ENCODE results near the gene TLE3.

Gene TLE3

GRCh38 chr15:70014331-70014730 is 83.4 kb downstream of the TLE3 start:
- H3K36me3 ChIP-seq (ENCODE audit: control insufficient read depth, insufficient read depth, low read length) = no peaks in the 10 kb centered on the region
- no peaks in the 10 kb centered on the region for H3K27me3 ChIP-seq (replicated peaks; ENCODE audit: control insufficient read depth, insufficient read depth, low read length)
- H3K4me3 ChIP-seq (replicated peaks; ENCODE audit: low read depth, low read length) = no peak overlapping the region
- TF ChIP-seq CTCF (IDR thresholded peaks at IDR 0.05; ENCODE audit: insufficient read depth, low read length, poor library complexity, severe bottlenecking) = no peak
- DNase-seq (ENCODE audit: extremely low read depth, insufficient read length) = no peak

- no peak for DNase-seq (ENCODE audit: extremely low read depth, insufficient read length)
- Histone ChIP-seq H3K36me3 (ENCODE audit: control insufficient read depth, insufficient read depth, low read length) (no peaks in the 10 kb centered on the region), H3K4me3 (replicated peaks; ENCODE audit: low read depth, low read length) (no peak overlapping the region), H3K27me3 (replicated peaks; ENCODE audit: control insufficient read depth, insufficient read depth, low read length) (no peaks in the 10 kb centered on the region)
- no peak for TF ChIP-seq CTCF (IDR thresholded peaks at IDR 0.05; ENCODE audit: insufficient read depth, low read length, poor library complexity, severe bottlenecking)
Measured at GRCh38 chr15:70013656-70014313, 83.9 kb downstream of the TLE3 start.

GRCh38 chr15:70012895-70013294 is 84.8 kb downstream of the TLE3 start:
- H3K4me3 ChIP-seq (replicated peaks; ENCODE audit: low read depth, low read length) = no peak overlapping the region
- DNase-seq (ENCODE audit: extremely low read depth, insufficient read length) = no peak
- TF ChIP-seq CTCF (IDR thresholded peaks at IDR 0.05; ENCODE audit: insufficient read depth, low read length, poor library complexity, severe bottlenecking) = no peak
- no peaks in the 10 kb centered on the region for H3K27me3 ChIP-seq (replicated peaks; ENCODE audit: control insufficient read depth, insufficient read depth, low read length)
- H3K36me3 ChIP-seq (ENCODE audit: control insufficient read depth, insufficient read depth, low read length) = no peaks in the 10 kb centered on the region

- no peak for DNase-seq (ENCODE audit: extremely low read depth, insufficient read length)
- TF ChIP-seq CTCF (IDR thresholded peaks at IDR 0.05; ENCODE audit: insufficient read depth, low read length, poor library complexity, severe bottlenecking) = no peak
- Histone ChIP-seq H3K27me3 (replicated peaks; ENCODE audit: control insufficient read depth, insufficient read depth, low read length) (no peaks in the 10 kb centered on the region), H3K4me3 (replicated peaks; ENCODE audit: low read depth, low read length) (no peak overlapping the region), H3K36me3 (ENCODE audit: control insufficient read depth, insufficient read depth, low read length) (no peaks in the 10 kb centered on the region)
Measured at GRCh38 chr15:70008697-70009290, 88.9 kb downstream of the TLE3 start.

GRCh38 chr15:70006259-70007147 is 91.2 kb downstream of the TLE3 start:
- Histone ChIP-seq H3K27me3 (replicated peaks; ENCODE audit: control insufficient read depth, insufficient read depth, low read length) (no peaks in the 10 kb centered on the region), H3K36me3 (ENCODE audit: control insufficient read depth, insufficient read depth, low read length) (no peaks in the 10 kb centered on the region), H3K4me3 (replicated peaks; ENCODE audit: low read depth, low read length) (no peak overlapping the region)
- DNase-seq (ENCODE audit: extremely low read depth, insufficient read length) = no peak
- no peak for TF ChIP-seq CTCF (IDR thresholded peaks at IDR 0.05; ENCODE audit: insufficient read depth, low read length, poor library complexity, severe bottlenecking)
